ENCODE measurements around the gene TMEM138.

The TMEM138 gene

DNA sequence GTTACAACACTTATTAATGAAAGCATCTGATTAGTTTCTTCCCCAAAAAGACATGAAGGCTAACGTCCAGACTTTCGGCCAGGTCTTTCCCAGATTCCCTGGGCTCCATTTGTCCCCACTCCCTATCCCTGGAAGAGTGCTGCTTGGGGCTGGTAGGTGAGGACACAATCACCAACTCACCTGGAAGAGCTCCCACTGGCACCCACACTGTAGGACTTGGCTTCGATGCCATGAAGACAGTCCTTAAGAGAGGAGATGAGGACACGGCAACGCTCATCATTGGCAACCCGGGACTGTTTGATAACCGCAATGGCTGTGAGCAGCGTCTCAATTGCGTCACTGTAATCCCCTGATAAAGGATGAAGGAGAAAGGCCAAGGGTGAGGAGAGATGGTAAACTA lies 49.4 kb downstream of the TMEM138 start:
- FAIRE-seq = no peak
- TF ChIP-seq, protein P1, sequence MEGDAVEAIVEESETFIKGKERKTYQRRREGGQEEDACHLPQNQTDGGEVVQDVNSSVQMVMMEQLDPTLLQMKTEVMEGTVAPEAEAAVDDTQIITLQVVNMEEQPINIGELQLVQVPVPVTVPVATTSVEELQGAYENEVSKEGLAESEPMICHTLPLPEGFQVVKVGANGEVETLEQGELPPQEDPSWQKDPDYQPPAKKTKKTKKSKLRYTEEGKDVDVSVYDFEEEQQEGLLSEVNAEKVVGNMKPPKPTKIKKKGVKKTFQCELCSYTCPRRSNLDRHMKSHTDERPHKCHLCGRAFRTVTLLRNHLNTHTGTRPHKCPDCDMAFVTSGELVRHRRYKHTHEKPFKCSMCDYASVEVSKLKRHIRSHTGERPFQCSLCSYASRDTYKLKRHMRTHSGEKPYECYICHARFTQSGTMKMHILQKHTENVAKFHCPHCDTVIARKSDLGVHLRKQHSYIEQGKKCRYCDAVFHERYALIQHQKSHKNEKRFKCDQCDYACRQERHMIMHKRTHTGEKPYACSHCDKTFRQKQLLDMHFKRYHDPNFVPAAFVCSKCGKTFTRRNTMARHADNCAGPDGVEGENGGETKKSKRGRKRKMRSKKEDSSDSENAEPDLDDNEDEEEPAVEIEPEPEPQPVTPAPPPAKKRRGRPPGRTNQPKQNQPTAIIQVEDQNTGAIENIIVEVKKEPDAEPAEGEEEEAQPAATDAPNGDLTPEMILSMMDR (IDR thresholded peaks at IDR 0.05; ENCODE audit: insufficient read depth, missing control alignments) = no peak
- DNase-seq (ENCODE audit: insufficient read length, low spot score) = no peak

DNA sequence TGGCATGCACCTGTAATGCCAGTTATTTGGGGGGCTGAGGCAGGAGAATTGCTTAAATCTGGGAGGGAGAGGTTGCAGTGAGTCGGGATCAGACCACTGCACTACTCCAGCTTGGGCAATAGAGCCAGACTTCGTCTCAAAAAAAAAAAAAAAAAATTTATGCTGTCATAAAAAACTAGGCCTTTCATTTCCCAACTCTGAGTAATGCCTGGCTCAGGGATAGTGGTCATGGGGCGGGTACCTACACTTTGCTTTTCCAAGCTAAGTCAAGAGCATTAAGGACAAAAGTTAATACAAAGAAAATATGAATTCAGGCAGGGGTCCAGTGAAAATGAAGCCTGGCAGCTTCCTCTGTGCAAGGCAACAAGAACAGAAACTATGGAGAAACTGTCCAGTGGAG lies 51.3 kb downstream of the TMEM138 start:
- DNase-seq (ENCODE audit: insufficient read length, low spot score) (no peak), FAIRE-seq (no peak)
- TF ChIP-seq, protein P1 (IDR thresholded peaks at IDR 0.05; ENCODE audit: insufficient read depth, missing control alignments) = no peak

DNA sequence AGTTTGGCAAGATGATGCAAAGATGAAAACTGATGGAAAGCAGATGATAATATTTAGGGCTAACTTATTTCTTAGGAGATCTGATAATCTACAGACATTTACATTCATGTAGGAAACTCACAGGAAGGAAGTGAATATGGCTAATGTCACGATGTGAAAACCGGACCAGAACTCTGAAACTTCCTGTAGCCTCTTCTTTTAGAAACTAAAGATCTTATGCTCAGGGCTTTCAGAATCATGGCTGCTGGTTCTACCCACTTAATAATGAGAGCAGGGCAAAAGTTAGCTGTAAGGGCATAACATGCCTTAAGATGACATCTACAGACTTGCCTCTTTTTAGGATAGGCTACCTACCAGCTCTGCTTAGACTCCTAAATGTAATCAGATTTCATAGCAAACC lies 52.4 kb downstream of the TMEM138 start:
- TF ChIP-seq, protein P1 (IDR thresholded peaks at IDR 0.05; ENCODE audit: insufficient read depth, missing control alignments) = no peak
- FAIRE-seq (no peak), DNase-seq (ENCODE audit: insufficient read length, low spot score) (no peak)

DNA sequence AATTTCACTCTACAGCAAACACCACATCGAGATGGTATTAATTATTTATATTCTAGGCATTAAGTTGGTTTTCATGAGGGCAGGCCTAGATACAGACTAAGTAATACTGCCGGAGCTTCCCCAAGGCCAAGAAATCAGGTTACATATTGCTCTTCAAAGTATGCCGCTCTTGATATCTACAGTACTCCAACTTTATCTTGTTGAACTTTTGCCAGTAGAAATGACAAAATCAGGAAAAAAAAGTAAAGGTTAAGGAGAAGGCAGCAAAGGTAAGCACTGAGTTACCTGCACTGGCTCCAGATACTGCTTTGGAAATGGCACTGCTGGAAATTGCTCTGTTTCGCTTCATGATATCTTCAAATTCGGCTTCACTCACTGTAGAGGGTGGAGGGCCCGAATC lies 53.2 kb downstream of the TMEM138 start:
- FAIRE-seq = no peak
- no peak for DNase-seq (ENCODE audit: insufficient read length, low spot score)
- TF ChIP-seq, protein P1 (IDR thresholded peaks at IDR 0.05; ENCODE audit: insufficient read depth, missing control alignments) = no peak

DNA sequence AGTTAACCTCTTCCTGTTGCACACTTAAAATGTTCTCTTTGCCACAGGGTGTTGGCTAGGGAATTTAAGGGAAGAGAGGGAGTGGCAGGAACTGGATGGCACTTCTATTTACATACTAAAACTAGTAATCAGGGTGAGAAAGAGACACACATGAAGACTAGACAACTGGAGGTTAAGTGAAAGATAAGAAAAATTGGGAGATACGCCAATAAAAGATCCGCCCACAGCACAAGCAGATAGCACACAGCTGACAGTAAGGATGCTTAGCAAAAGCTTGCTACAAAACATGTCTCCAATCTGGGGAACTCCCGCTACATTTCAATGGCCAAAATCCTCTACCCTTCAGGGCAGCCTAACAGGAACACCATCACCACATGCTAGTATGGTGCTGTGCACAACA lies 54.8 kb downstream of the TMEM138 start:
- DNase-seq (ENCODE audit: insufficient read length, low spot score) = no peak
- FAIRE-seq = no peak
- TF ChIP-seq, protein P1 (IDR thresholded peaks at IDR 0.05; ENCODE audit: insufficient read depth, missing control alignments) = no peak

DNA sequence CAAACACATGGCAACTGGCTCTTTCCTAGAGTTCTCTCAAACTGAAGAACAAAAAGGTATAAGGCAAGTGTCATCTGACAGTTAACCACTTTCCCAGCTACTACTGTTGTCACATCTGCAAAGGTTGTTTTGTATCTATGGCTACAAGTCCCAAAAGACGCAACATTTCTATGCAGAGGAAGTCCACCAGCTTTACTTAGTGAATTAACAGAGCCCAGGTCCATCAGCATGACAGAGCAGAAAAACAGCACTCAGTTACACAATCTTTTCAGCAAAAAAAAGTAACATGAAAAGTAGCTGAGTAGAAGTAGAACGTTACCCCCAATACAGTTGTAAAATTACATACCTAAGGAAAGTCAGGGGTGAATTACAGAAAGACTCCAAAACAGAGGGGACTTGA lies 55.5 kb downstream of the TMEM138 start:
- TF ChIP-seq, protein P1 (IDR thresholded peaks at IDR 0.05; ENCODE audit: insufficient read depth, missing control alignments) = no peak
- DNase-seq (ENCODE audit: insufficient read length, low spot score) (no peak), FAIRE-seq (no peak)

DNA sequence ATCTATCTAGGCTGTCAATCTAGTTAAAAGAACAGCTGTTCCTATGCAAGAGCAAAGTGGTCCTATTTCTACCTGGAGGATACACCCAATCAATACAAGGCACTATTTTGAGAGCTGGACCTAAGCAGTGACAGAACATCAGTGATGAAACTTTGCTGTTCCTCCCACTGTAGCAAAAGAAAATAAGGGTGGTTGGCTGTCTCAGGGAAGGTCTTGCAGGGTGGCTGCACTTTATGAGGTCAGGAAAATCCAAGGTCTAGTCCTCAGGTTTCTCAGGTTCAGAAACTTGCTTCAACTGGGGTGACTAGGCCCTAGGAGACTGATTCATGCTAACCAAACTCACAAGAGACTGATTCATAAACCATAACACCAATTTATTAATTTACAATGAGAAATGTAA lies 56.0 kb downstream of the TMEM138 start:
- DNase-seq (ENCODE audit: insufficient read length, low spot score) = no peak
- TF ChIP-seq, protein P1 (IDR thresholded peaks at IDR 0.05; ENCODE audit: insufficient read depth, missing control alignments) = no peak
- FAIRE-seq = no peak
